ENCODE results near the gene ARIH2.

Gene ARIH2

GRCh38 chr3:48974076-48974864, 55.6 kb downstream of the ARIH2 start:
- TF ChIP-seq USF1 (IDR thresholded peaks at IDR 0.05) = no peak
- TF ChIP-seq CREB1 (IDR thresholded peaks at IDR 0.05; ENCODE audit: low read depth) = no peak
- TF ChIP-seq TAF1 (IDR thresholded peaks at IDR 0.05; ENCODE audit: low read depth) = no peak
- no peak for TF ChIP-seq EGR1 (IDR thresholded peaks at IDR 0.05)

GRCh38 chr3:48979451-48979850, 60.8 kb downstream of the ARIH2 start:
- TF ChIP-seq USF1 (IDR thresholded peaks at IDR 0.05) (no peak), NFIC (IDR thresholded peaks at IDR 0.05) (no peak), MAX (IDR thresholded peaks at IDR 0.05) (no peak), EGR1 (IDR thresholded peaks at IDR 0.05) (no peak), YY1 (IDR thresholded peaks at IDR 0.05; ENCODE audit: low read depth) (no peak), TAF1 (IDR thresholded peaks at IDR 0.05; ENCODE audit: low read depth) (no peak), TCF12 (IDR thresholded peaks at IDR 0.05; ENCODE audit: low read depth) (no peak), ZBTB7A (IDR thresholded peaks at IDR 0.05; ENCODE audit: low read depth) (no peak), RAD21 (IDR thresholded peaks at IDR 0.05; ENCODE audit: low read depth) (no peak), CEBPB (IDR thresholded peaks at IDR 0.05) (no peak), FOXM1 (IDR thresholded peaks at IDR 0.05; ENCODE audit: borderline replicate concordance, low read depth) (no peak), EP300 (IDR thresholded peaks at IDR 0.05; ENCODE audit: borderline replicate concordance) (no peak)

- TF ChIP-seq TAF1 (IDR thresholded peaks at IDR 0.05; ENCODE audit: low read depth) (no peak), FOXM1 (IDR thresholded peaks at IDR 0.05; ENCODE audit: borderline replicate concordance, low read depth) (no peak), NFIC (IDR thresholded peaks at IDR 0.05) (no peak), EGR1 (IDR thresholded peaks at IDR 0.05) (no peak), ZBTB7A (IDR thresholded peaks at IDR 0.05; ENCODE audit: low read depth) (no peak), MAX (IDR thresholded peaks at IDR 0.05) (no peak), YY1 (IDR thresholded peaks at IDR 0.05; ENCODE audit: low read depth) (no peak), EP300 (IDR thresholded peaks at IDR 0.05; ENCODE audit: borderline replicate concordance) (no peak), TEAD4 (IDR thresholded peaks at IDR 0.05) (no peak), RAD21 (IDR thresholded peaks at IDR 0.05; ENCODE audit: low read depth) (no peak), CEBPB (IDR thresholded peaks at IDR 0.05) (no peak), TCF12 (IDR thresholded peaks at IDR 0.05; ENCODE audit: low read depth) (no peak), REST (IDR thresholded peaks at IDR 0.05; ENCODE audit: low read depth) (no peak)
These were observed 61.7 kb downstream of the ARIH2 start for GRCh38 chr3:48980295-48980694.

GRCh38 chr3:48982016-48982415, 63.4 kb downstream of the ARIH2 start:
- no peak for TF ChIP-seq TCF12 (IDR thresholded peaks at IDR 0.05; ENCODE audit: low read depth)
- TF ChIP-seq RAD21 (IDR thresholded peaks at IDR 0.05; ENCODE audit: low read depth) = no peak
- TF ChIP-seq MAX (IDR thresholded peaks at IDR 0.05) = no peak
- no peak for TF ChIP-seq EP300 (IDR thresholded peaks at IDR 0.05; ENCODE audit: borderline replicate concordance)
- no peak for TF ChIP-seq USF1 (IDR thresholded peaks at IDR 0.05)
- no peak for TF ChIP-seq REST (IDR thresholded peaks at IDR 0.05; ENCODE audit: low read depth)
- no peak for TF ChIP-seq TAF1 (IDR thresholded peaks at IDR 0.05; ENCODE audit: low read depth)
- no peak for TF ChIP-seq YY1 (IDR thresholded peaks at IDR 0.05; ENCODE audit: low read depth)
- no peak for TF ChIP-seq CEBPB (IDR thresholded peaks at IDR 0.05)
- no peak for TF ChIP-seq TEAD4 (IDR thresholded peaks at IDR 0.05)
- no peak for TF ChIP-seq ZBTB7A (IDR thresholded peaks at IDR 0.05; ENCODE audit: low read depth)
- TF ChIP-seq EGR1 (IDR thresholded peaks at IDR 0.05) = no peak
- TF ChIP-seq FOXM1 (IDR thresholded peaks at IDR 0.05; ENCODE audit: borderline replicate concordance, low read depth) = no peak
- TF ChIP-seq NFIC (IDR thresholded peaks at IDR 0.05) = no peak
- no peak for TF ChIP-seq CREB1 (IDR thresholded peaks at IDR 0.05; ENCODE audit: low read depth)

GRCh38 chr3:48982686-48983085, 64.0 kb downstream of the ARIH2 start:
- TF ChIP-seq EGR1 (IDR thresholded peaks at IDR 0.05) (no peak), RAD21 (IDR thresholded peaks at IDR 0.05; ENCODE audit: low read depth) (no peak), EP300 (IDR thresholded peaks at IDR 0.05; ENCODE audit: borderline replicate concordance) (no peak)

Measured in Ishikawa (cell line).